ENCODE data around the gene RNF145.

DNA sequence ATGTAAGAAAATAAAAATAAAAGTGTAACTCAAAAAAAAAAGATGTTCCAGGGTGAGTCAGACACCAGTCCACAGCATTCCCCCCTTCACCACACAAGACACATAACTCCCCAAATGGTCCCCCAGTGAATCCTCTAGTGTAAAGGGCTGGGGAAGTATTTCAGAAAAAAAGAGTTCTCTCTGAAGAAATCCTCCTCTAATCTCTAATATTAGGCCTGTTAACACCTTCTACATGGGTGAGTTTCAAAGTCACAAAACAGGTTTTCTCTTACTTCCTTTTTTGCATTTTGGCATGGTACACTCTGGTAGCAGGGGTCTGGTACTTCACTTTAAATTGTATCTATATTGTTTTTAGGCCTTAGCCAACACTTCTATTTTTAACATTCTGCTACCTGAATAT lies 28.2 kb downstream of the RNF145 start:
- TF ChIP-seq ZNF24 (IDR thresholded peaks at IDR 0.05) = 0 out of 2 replicates have a peak, but pooled peaks have one; percentile 10
- TF ChIP-seq CREB1 (IDR thresholded peaks at IDR 0.05; ENCODE audit: low read depth) = no peak
